ENCODE data around the gene PIEZO2. TPM values are rescaled to one million over a fixed set of nuclear protein-coding genes. Genes with fewer than 3 reads are reported as not detected.

Gene PIEZO2
- total RNA-seq, 4 donors from 2014 or later: 0.64 to 1.8 (median 1.6) TPM

- no peak overlapping the region for H3K27ac ChIP-seq
- no peak overlapping the region for H3K4me3 ChIP-seq
- TF ChIP-seq EP300 (IDR thresholded peaks at IDR 0.05) (no peak), POLR2A (IDR thresholded peaks at IDR 0.05) (no peak), POLR2AphosphoS5 (IDR thresholded peaks at IDR 0.05) (no peak)
- TF ChIP-seq, protein P1, sequence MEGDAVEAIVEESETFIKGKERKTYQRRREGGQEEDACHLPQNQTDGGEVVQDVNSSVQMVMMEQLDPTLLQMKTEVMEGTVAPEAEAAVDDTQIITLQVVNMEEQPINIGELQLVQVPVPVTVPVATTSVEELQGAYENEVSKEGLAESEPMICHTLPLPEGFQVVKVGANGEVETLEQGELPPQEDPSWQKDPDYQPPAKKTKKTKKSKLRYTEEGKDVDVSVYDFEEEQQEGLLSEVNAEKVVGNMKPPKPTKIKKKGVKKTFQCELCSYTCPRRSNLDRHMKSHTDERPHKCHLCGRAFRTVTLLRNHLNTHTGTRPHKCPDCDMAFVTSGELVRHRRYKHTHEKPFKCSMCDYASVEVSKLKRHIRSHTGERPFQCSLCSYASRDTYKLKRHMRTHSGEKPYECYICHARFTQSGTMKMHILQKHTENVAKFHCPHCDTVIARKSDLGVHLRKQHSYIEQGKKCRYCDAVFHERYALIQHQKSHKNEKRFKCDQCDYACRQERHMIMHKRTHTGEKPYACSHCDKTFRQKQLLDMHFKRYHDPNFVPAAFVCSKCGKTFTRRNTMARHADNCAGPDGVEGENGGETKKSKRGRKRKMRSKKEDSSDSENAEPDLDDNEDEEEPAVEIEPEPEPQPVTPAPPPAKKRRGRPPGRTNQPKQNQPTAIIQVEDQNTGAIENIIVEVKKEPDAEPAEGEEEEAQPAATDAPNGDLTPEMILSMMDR (IDR thresholded peaks at IDR 0.05): no peak
- peaks cover 8% of the 10 kb centered on the region for H3K27me3 ChIP-seq
- H3K9me3 ChIP-seq: no peaks in the 10 kb centered on the region
- WGBS, 2 donors (ENCODE audit: low coverage in 1 of 2): 87 to 100% methylated on average over 3 of the region's 3 CpGs
- H3K4me1 ChIP-seq: no peaks in the 10 kb centered on the region
- ATAC-seq: no peak
- no peaks in the 10 kb centered on the region for H3K36me3 ChIP-seq
Measured at GRCh38 chr18:10718809-10719208, 430.6 kb downstream of the PIEZO2 start.

GRCh38 chr18:10715791-10716190 is 433.6 kb downstream of the PIEZO2 start:
- H3K4me3 ChIP-seq: no peak overlapping the region
- H3K27me3 ChIP-seq: no peaks in the 10 kb centered on the region
- no peak overlapping the region for H3K27ac ChIP-seq
- 54 to 79% methylated on average over 8 of the region's 9 CpGs for WGBS, 2 donors (ENCODE audit: low coverage in 1 of 2)
- TF ChIP-seq POLR2AphosphoS5 (IDR thresholded peaks at IDR 0.05) (no peak), POLR2A (IDR thresholded peaks at IDR 0.05) (no peak), EP300 (IDR thresholded peaks at IDR 0.05) (no peak)
- TF ChIP-seq, protein P1 (IDR thresholded peaks at IDR 0.05): no peak
- H3K36me3 ChIP-seq: no peaks in the 10 kb centered on the region
- H3K9me3 ChIP-seq: no peaks in the 10 kb centered on the region
- H3K4me1 ChIP-seq: no peaks in the 10 kb centered on the region
- no peak for ATAC-seq

DNA sequence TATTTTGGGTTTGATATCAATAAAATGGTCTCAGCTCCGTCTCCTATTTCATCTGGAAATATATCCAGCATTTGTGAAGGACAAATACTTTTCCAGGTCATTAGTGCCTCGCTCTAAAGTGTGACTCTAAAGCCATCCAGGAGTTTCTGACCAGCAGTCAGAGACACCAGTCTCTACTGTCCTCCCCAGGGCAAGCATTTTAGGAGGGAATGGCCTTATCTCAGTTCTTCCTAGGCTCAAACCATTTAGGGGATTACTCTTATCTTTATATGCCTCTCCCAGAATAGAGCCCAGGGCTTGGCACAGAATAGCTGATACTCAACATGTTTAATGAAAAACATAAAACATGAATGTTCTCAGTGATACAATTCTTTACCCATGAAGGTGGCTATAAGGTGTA is 436.0 kb downstream of the PIEZO2 start:
- H3K36me3 ChIP-seq: no peaks in the 10 kb centered on the region
- no peak overlapping the region for H3K4me3 ChIP-seq
- TF ChIP-seq POLR2A (IDR thresholded peaks at IDR 0.05): no peak
- no peak for TF ChIP-seq POLR2AphosphoS5 (IDR thresholded peaks at IDR 0.05)
- TF ChIP-seq, protein P1 (IDR thresholded peaks at IDR 0.05): no peak
- no peak for TF ChIP-seq EP300 (IDR thresholded peaks at IDR 0.05)
- no peaks in the 10 kb centered on the region for H3K4me1 ChIP-seq
- H3K9me3 ChIP-seq: no peaks in the 10 kb centered on the region
- no peak for ATAC-seq
- WGBS, 2 donors (ENCODE audit: low coverage in 1 of 2): 67 to 75% methylated on average over 1 to 2 of the region's 2 CpGs
- H3K27me3 ChIP-seq: no peaks in the 10 kb centered on the region
- H3K27ac ChIP-seq: no peak overlapping the region

- TF ChIP-seq POLR2AphosphoS5 (IDR thresholded peaks at IDR 0.05) (no peak), POLR2A (IDR thresholded peaks at IDR 0.05) (no peak), EP300 (IDR thresholded peaks at IDR 0.05) (no peak)
- TF ChIP-seq, protein P1 (IDR thresholded peaks at IDR 0.05): no peak
- peaks cover 6% of the 10 kb centered on the region for H3K27me3 ChIP-seq
- no peaks in the 10 kb centered on the region for H3K36me3 ChIP-seq
- H3K9me3 ChIP-seq: no peaks in the 10 kb centered on the region
- no peak for ATAC-seq
- H3K4me1 ChIP-seq: no peaks in the 10 kb centered on the region
- WGBS, 2 donors (ENCODE audit: low coverage in 1 of 2): 80 to 89% methylated on average over 1 to 5 of the region's 6 CpGs
- H3K27ac ChIP-seq: no peak overlapping the region
- no peak overlapping the region for H3K4me3 ChIP-seq
Measured at GRCh38 chr18:10707294-10707693, 442.1 kb downstream of the PIEZO2 start.

GRCh38 chr18:10705786-10706185 is 443.6 kb downstream of the PIEZO2 start:
- TF ChIP-seq, protein P1 (IDR thresholded peaks at IDR 0.05): no peak
- TF ChIP-seq POLR2AphosphoS5 (IDR thresholded peaks at IDR 0.05): no peak
- no peak for TF ChIP-seq EP300 (IDR thresholded peaks at IDR 0.05)
- TF ChIP-seq POLR2A (IDR thresholded peaks at IDR 0.05): no peak
- no peak overlapping the region for H3K4me3 ChIP-seq
- WGBS, 2 donors (ENCODE audit: low coverage in 1 of 2): 17 to 73% methylated on average over 1 to 2 of the region's 3 CpGs
- no peaks in the 10 kb centered on the region for H3K9me3 ChIP-seq
- H3K27me3 ChIP-seq: peaks cover 6% of the 10 kb centered on the region
- no peak overlapping the region for H3K27ac ChIP-seq
- H3K36me3 ChIP-seq: no peaks in the 10 kb centered on the region
- ATAC-seq: no peak
- H3K4me1 ChIP-seq: no peaks in the 10 kb centered on the region

All from gastroesophageal sphincter (tissue), 4 donors.